Subcutaneous adipose tissue (tissue), 4 donors: ENCODE results near the gene PRUNE1. TPM values are rescaled to one million over a fixed set of nuclear protein-coding genes. Genes with fewer than 3 reads are reported as not detected.

Source experiments
- CTCF ChIP-seq: fragments of 450-650 bp; IDR thresholded peaks from one replicate; pipeline ENCODE4 v1.5.1; 2016; ENCODE audit warnings: low read depth, mild to moderate bottlenecking, control low read depth, antibody characterized with exemption, moderate library complexity
- total RNA-seq, 4 donors: library from RNA; depleted of rRNA; stranded (reverse); fragments of >200 nt; gene quantifications; one replicate each; pipeline ENCODE4 v1.1.0, GENCODE V29; 2016

PRUNE1 gene
- total RNA-seq, 4 donors from 2014 or later, result 16.5 to 29.5 (median 17.8) TPM

GRCh38 chr1:150967936-150968335, 40.3 kb upstream of the PRUNE1 start:
- TF ChIP-seq CTCF, result no peak

DNA sequence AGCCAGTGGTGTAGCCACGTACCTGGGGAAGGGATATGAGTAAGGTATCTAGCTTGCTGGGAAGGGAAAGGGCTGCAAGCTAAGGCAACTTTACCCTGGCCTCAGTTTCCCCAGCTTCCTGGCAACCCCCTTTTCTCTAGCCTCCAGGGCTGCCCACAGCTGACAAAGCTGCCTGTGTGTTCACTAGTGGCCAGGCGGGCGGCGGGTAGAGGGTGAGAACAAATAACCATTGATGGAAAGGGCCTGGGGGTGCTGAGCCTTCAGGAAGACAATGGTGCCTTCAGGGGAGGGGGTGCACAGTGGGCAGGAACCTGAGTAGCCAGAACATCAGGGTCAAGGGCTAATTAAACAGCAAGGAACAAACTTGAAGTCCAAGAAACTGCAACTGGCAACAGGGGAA, 39.8 kb upstream of the PRUNE1 start:
- no peak for TF ChIP-seq CTCF

- TF ChIP-seq CTCF, result no peak
These were observed 38.6 kb upstream of the PRUNE1 start for GRCh38 chr1:150969626-150970025.

DNA sequence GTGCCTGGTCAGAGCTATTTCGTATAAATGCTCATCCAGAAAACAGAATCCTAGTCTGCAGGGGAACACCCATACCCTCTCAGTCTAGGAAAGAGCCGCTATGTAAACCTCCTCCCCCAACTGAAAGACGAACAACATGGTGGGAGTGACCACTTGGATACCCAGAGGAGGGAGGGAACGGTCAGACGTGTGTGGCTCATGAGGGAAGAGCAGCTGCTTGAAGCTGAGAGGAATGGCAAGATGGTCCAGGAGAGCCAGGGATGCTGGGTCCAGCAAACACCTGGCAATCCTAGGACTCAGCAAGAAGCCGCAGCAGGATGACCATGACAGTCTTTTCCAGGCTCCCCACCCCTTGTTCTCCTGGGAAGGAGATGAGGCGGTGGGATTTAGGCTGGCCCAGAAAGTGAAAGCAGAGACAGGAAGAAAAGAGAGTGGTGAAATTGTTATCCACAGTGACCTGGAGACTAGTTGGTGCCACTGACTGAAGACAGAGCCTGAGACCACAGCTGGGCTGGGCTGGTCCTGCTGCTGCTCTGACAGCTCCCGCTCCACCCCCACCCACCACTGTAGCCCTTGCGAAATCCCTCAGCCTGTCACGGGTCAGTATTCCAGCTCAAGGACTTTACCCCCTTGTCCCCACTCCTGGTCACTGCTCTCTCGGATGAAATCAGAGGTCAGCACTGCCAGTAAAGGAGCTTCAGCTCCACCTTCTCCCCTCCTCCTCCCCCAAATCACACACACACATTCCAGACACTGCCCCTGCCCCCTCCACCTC, 37.3 kb upstream of the PRUNE1 start:
- TF ChIP-seq CTCF, result no peak

DNA sequence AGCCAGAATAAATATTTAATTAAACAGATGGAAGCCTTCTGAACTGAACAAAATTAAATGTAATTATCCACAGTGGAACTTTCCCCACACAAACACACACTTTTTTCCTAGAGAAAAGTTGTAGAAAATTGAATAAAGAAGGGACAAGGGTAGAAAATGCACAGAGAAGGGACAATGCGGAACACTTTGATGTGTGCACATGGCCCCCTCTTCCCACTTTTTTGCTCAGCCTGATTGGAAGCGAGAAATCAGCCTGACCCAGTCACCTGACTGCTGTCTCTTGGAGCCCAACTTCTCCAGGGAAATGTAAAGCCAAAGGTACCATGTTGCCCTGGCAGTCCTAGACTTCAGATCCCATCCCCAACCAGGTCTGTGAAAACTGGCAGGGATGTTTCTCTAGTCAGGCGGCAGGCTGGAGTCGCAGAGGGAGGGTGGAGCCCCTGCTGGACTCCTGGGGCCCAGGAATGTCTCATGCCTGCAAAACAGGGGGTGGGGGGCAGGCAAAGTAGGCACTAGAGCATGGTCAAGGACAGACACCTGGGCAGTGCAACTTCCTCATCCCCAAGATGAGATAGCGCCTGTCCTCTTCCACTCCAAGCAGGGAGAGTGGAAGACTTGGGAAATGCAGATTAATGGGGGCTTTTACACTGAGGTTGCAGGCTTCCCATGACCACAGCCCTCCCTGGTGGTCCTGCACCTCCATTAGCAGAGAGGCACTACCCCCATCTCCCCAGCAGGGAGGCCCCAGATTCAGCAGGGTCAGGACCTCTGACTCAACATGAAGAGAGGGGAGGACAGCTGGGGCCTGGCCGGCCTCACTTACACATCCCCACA, 36.4 kb upstream of the PRUNE1 start:
- no peak for TF ChIP-seq CTCF

DNA sequence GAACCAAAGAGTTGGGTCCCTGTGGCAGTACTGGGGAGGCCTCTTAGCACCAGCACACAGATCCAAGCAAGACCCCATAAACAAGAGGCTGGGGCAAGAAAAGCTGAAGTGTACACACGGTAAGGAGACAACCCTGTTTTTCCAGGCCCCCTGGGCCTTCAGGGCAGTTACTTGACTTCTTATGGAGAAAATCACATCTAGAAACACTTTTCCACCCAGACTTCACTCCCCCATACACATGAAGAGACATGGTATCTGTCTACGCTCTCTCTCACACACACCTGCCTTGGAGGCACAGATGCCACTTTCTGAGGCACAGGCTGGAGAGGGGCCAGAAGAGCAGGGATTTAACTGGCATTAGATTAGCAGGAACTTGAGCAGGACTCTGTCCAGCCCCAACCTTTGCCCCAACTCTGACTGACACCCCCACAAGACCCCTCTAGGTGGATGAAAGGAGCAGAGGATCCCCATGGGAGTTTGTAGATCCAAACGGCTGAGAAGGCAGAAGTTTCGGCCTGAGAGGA, 35.8 kb upstream of the PRUNE1 start:
- no peak for TF ChIP-seq CTCF

GRCh38 chr1:150973258-150973835, 34.9 kb upstream of the PRUNE1 start:
- TF ChIP-seq CTCF, result no peak
